DOHH2 (cell line): ENCODE data around the gene ATXN2.
"Not testable (repeated sequence)": the region's sequence is repeated elsewhere in the genome, so short reads cannot be mapped to it uniquely, and the experiment has no call there.

Source experiments
- H3F3A ChIP-seq: fragments of 200-600 bp; sonication (generic), shearing (Covaris generic); 2 replicates; pipeline ENCODE4 v1.6.0; 2016; ENCODE audit warnings: antibody characterized with exemption, mild to moderate bottlenecking; ENCODE audit not compliant: control insufficient read depth, insufficient read depth
- H3K27ac ChIP-seq: fragments of 200-600 bp; sonication (generic); 2 replicates; pipeline ENCODE4 v1.5.1; 2014; ENCODE audit warnings: low read depth, mild to moderate bottlenecking, low read length, moderate library complexity
- H3K27me3 ChIP-seq: fragments of 200-600 bp; sonication (generic); 2 replicates; pipeline ENCODE4 v1.6.1; 2014; ENCODE audit warnings: mild to moderate bottlenecking, low read length, mixed read lengths; ENCODE audit not compliant: control insufficient read depth
- H3K36me3 ChIP-seq: fragments of 200-600 bp; sonication (generic); 2 replicates; pipeline ENCODE4 v1.6.1; 2014; ENCODE audit warnings: mild to moderate bottlenecking, low read length, moderate library complexity, mixed read lengths; ENCODE audit not compliant: control insufficient read depth
- H3K4me1 ChIP-seq: fragments of 200-600 bp; sonication (generic); 2 replicates; pipeline ENCODE4 v1.6.1; 2014; ENCODE audit warnings: mild to moderate bottlenecking, low read length, mixed read lengths; ENCODE audit not compliant: control insufficient read depth
- H3K4me2 ChIP-seq: fragments of 200-600 bp; sonication (generic); 2 replicates; pipeline ENCODE4 v1.6.0; 2014; ENCODE audit warnings: mild to moderate bottlenecking, low read length, moderate library complexity
- H3K4me3 ChIP-seq: fragments of 200-600 bp; sonication (generic); 2 replicates; pipeline ENCODE4 v1.5.1; 2014; ENCODE audit warnings: mild to moderate bottlenecking, low read length, mixed read lengths
- H3K79me2 ChIP-seq: fragments of 200-600 bp; sonication (generic); 2 replicates; pipeline ENCODE4 v1.6.1; 2014; ENCODE audit warnings: mild to moderate bottlenecking, low read length, mixed read lengths; ENCODE audit not compliant: control insufficient read depth
- H3K9me2 ChIP-seq: fragments of 200-600 bp; sonication (generic); replicated peaks from 2 replicates; pipeline ENCODE4 v1.6.1; 2014; ENCODE audit warnings: mild to moderate bottlenecking, low read length, mixed read lengths; ENCODE audit not compliant: control insufficient read depth
- H3K9me3 ChIP-seq: fragments of 200-600 bp; sonication (generic); 2 replicates; pipeline ENCODE4 v1.6.1; 2014; ENCODE audit warnings: antibody characterized with exemption, low read length, mixed read lengths; ENCODE audit not compliant: control insufficient read depth, insufficient read depth
- H4K20me1 ChIP-seq: fragments of 200-600 bp; sonication (generic); 2 replicates; pipeline ENCODE4 v1.6.0; 2014; ENCODE audit warnings: low read depth, mild to moderate bottlenecking, antibody characterized with exemption, low read length, moderate library complexity; ENCODE audit not compliant: control insufficient read depth, insufficient read depth
- CTCF ChIP-seq: fragments of 200-600 bp; sonication (generic); IDR thresholded peaks from one replicate; pipeline ENCODE4 v1.5.1; 2014; ENCODE audit warnings: antibody characterized with exemption, mild to moderate bottlenecking, low read depth, low read length; ENCODE audit not compliant: poor library complexity, severe bottlenecking
- EZH2phosphoT487 ChIP-seq: fragments of 200-600 bp; sonication (generic); IDR thresholded peaks from 2 replicates; pipeline ENCODE4 v1.6.1; 2017; ENCODE audit warnings: borderline replicate concordance, mild to moderate bottlenecking, antibody characterized with exemption, low read length, moderate library complexity, mixed read lengths

Gene ATXN2

GRCh38 chr12:111602348-111602747 lies 3.2 kb upstream of the ATXN2 start:
- no peaks in the 10 kb centered on the region for H4K20me1 ChIP-seq
- H3K4me3 ChIP-seq: no peak overlapping the region
- H3K9me3 ChIP-seq: no peaks in the 10 kb centered on the region
- H3K36me3 ChIP-seq: peaks cover 4% of the 10 kb centered on the region
- no peaks in the 10 kb centered on the region for H3K9me2 ChIP-seq
- H3K27ac ChIP-seq: no peak overlapping the region
- H3K4me1 ChIP-seq: peaks cover 7% of the 10 kb centered on the region
- TF ChIP-seq EZH2phosphoT487: no peak
- TF ChIP-seq CTCF: no peak
- no peaks in the 10 kb centered on the region for H3F3A ChIP-seq
- peaks cover 28% of the 10 kb centered on the region for H3K79me2 ChIP-seq
- H3K27me3 ChIP-seq: 0 out of 2 replicates have a peak, but pooled peaks cover 4% of the 10 kb centered on the region
- no peak overlapping the region for H3K4me2 ChIP-seq

- not testable (repeated sequence) for H3F3A ChIP-seq, H3K9me3 ChIP-seq, H3K27ac ChIP-seq, H4K20me1 ChIP-seq, H3K27me3 ChIP-seq, H3K4me3 ChIP-seq, H3K9me2 ChIP-seq, H3K4me2 ChIP-seq
- H3K36me3 ChIP-seq: peaks cover 10% of the 10 kb centered on the region
- H3K79me2 ChIP-seq: peaks cover 41% of the 10 kb centered on the region
- peaks cover 20% of the 10 kb centered on the region for H3K4me1 ChIP-seq
These were observed 1.9 kb upstream of the ATXN2 start for GRCh38 chr12:111600986-111601385.

GRCh38 chr12:111600205-111600642 lies 1.1 kb upstream of the ATXN2 start:
- no peak for TF ChIP-seq EZH2phosphoT487
- no peak for TF ChIP-seq CTCF
- H3K27ac ChIP-seq: peak overlapping the region; percentile 66
- peaks cover 14% of the 10 kb centered on the region for H3K36me3 ChIP-seq
- H3K4me3 ChIP-seq: peak overlapping the region; percentile 82
- H4K20me1 ChIP-seq: no peaks in the 10 kb centered on the region
- H3K4me1 ChIP-seq: peaks cover 23% of the 10 kb centered on the region
- no peaks in the 10 kb centered on the region for H3K9me2 ChIP-seq
- H3K79me2 ChIP-seq: peaks cover 49% of the 10 kb centered on the region
- H3K4me2 ChIP-seq: peak overlapping the region; percentile 97
- no peaks in the 10 kb centered on the region for H3K27me3 ChIP-seq
- H3K9me3 ChIP-seq: no peaks in the 10 kb centered on the region
- no peaks in the 10 kb centered on the region for H3F3A ChIP-seq

- Histone ChIP-seq H3K9me2 (no peaks in the 10 kb centered on the region), H3K9me3 (no peaks in the 10 kb centered on the region), H3K4me1 (peaks cover 29% of the 10 kb centered on the region), H3F3A (no peaks in the 10 kb centered on the region), H3K4me3 (peak overlapping the region; percentile 82), H3K79me2 (peaks cover 55% of the 10 kb centered on the region), H4K20me1 (peaks cover 5% of the 10 kb centered on the region; the same call in 1 of the 2 replicates), H3K36me3 (peaks cover 18% of the 10 kb centered on the region), H3K27me3 (no peaks in the 10 kb centered on the region), H3K4me2 (peak overlapping the region; percentile 97), H3K27ac (peak overlapping the region; percentile 66)
- TF ChIP-seq CTCF (peak; percentile 5), EZH2phosphoT487 (no peak)
These were observed 514 bp upstream of the ATXN2 start for GRCh38 chr12:111599453-111600204.
